BLaER1 (cell line): Measurements from ENCODE around the gene FSTL1.

ENCODE experiments used
- H3K27ac ChIP-seq: shearing (Covaris generic); formaldehyde crosslinking; 2 replicates; pipeline ENCODE4 v1.8.1; 2022
- H3K27me3 ChIP-seq: shearing (Covaris generic); formaldehyde crosslinking; 2 replicates; pipeline ENCODE4 v1.8.1; 2022
- H3K36me3 ChIP-seq: shearing (Covaris generic); formaldehyde crosslinking; 2 replicates; pipeline ENCODE4 v1.8.1; 2022
- H3K4me1 ChIP-seq: shearing (Covaris generic); formaldehyde crosslinking; 2 replicates; pipeline ENCODE4 v1.8.1; 2022
- H3K4me2 ChIP-seq: shearing (Covaris generic); formaldehyde crosslinking; 2 replicates; pipeline ENCODE4 v1.8.1; 2022
- H3K4me3 ChIP-seq: shearing (Covaris generic); formaldehyde crosslinking; 2 replicates; pipeline ENCODE4 v1.8.1; 2022
- H3K9ac ChIP-seq: shearing (Covaris generic); formaldehyde crosslinking; 2 replicates; pipeline ENCODE4 v1.8.1; 2022
- H3K9me3 ChIP-seq: shearing (Covaris generic); formaldehyde crosslinking; 2 replicates; pipeline ENCODE4 v1.8.1; 2022
- H4K20me1 ChIP-seq: shearing (Covaris generic); formaldehyde crosslinking; 2 replicates; pipeline ENCODE4 v1.8.1; 2022
- Cebpa-rat ChIP-seq: shearing (Covaris generic); IDR thresholded peaks from 2 replicates; pipeline ENCODE4 v1.8.1; 2022

FSTL1 gene

GRCh38 chr3:120441776-120442175 is 9.0 kb downstream of the FSTL1 start:
- H3K27ac ChIP-seq, result no peak overlapping the region
- no peak overlapping the region for H3K9ac ChIP-seq
- H3K9me3 ChIP-seq, result no peaks in the 10 kb centered on the region
- H4K20me1 ChIP-seq, result no peaks in the 10 kb centered on the region
- no peak for TF ChIP-seq Cebpa-rat
- H3K36me3 ChIP-seq, result peaks cover 35% of the 10 kb centered on the region
- H3K4me3 ChIP-seq, result no peak overlapping the region
- H3K27me3 ChIP-seq, result no peaks in the 10 kb centered on the region
- H3K4me2 ChIP-seq, result no peak overlapping the region
- peaks cover 7% of the 10 kb centered on the region; the same call in 1 of the 2 replicates for H3K4me1 ChIP-seq

- Histone ChIP-seq H3K4me1 (peaks cover 7% of the 10 kb centered on the region; the same call in 1 of the 2 replicates), H4K20me1 (no peaks in the 10 kb centered on the region), H3K36me3 (peaks cover 35% of the 10 kb centered on the region)
These were observed 10.0 kb downstream of the FSTL1 start for GRCh38 chr3:120440762-120441161.

GRCh38 chr3:120440001-120440703 is 10.6 kb downstream of the FSTL1 start:
- peaks cover 37% of the 10 kb centered on the region for H3K36me3 ChIP-seq
- H3K9me3 ChIP-seq, result no peaks in the 10 kb centered on the region
- H3K27me3 ChIP-seq, result no peaks in the 10 kb centered on the region
- peaks cover 7% of the 10 kb centered on the region; the same call in 1 of the 2 replicates for H3K4me1 ChIP-seq
- no peak overlapping the region for H3K27ac ChIP-seq
- no peak overlapping the region for H3K4me2 ChIP-seq
- H4K20me1 ChIP-seq, result no peaks in the 10 kb centered on the region
- no peak for TF ChIP-seq Cebpa-rat
- H3K4me3 ChIP-seq, result no peak overlapping the region
- H3K9ac ChIP-seq, result no peak overlapping the region

More at GRCh38 chr3:120440762-120441161, 10.0 kb downstream of the FSTL1 start:
- Histone ChIP-seq H3K27ac (no peak overlapping the region), H3K9me3 (no peaks in the 10 kb centered on the region), H3K4me2 (no peak overlapping the region), H3K27me3 (no peaks in the 10 kb centered on the region), H3K4me3 (no peak overlapping the region), H3K9ac (no peak overlapping the region)
- no peak for TF ChIP-seq Cebpa-rat

- no peak overlapping the region for H3K27ac ChIP-seq
- no peak for TF ChIP-seq Cebpa-rat
- no peaks in the 10 kb centered on the region for H4K20me1 ChIP-seq
- H3K9ac ChIP-seq, result no peak overlapping the region
- peaks cover 49% of the 10 kb centered on the region for H3K36me3 ChIP-seq
- H3K27me3 ChIP-seq, result no peaks in the 10 kb centered on the region
- H3K4me3 ChIP-seq, result no peak overlapping the region
- H3K9me3 ChIP-seq, result no peaks in the 10 kb centered on the region
- peaks cover 7% of the 10 kb centered on the region; the same call in 1 of the 2 replicates for H3K4me1 ChIP-seq
- H3K4me2 ChIP-seq, result no peak overlapping the region
These were observed 12.0 kb downstream of the FSTL1 start for GRCh38 chr3:120438665-120439370.

GRCh38 chr3:120438216-120438615 is 12.6 kb downstream of the FSTL1 start:
- Histone ChIP-seq H3K9me3 (no peaks in the 10 kb centered on the region), H3K27ac (no peak overlapping the region), H3K9ac (no peak overlapping the region), H3K4me3 (no peak overlapping the region), H4K20me1 (no peaks in the 10 kb centered on the region), H3K4me1 (peaks cover 7% of the 10 kb centered on the region; the same call in 1 of the 2 replicates), H3K36me3 (peaks cover 52% of the 10 kb centered on the region), H3K27me3 (no peaks in the 10 kb centered on the region), H3K4me2 (no peak overlapping the region)
- TF ChIP-seq Cebpa-rat, result no peak

- H3K36me3 ChIP-seq, result peaks cover 52% of the 10 kb centered on the region
- H3K9me3 ChIP-seq, result no peaks in the 10 kb centered on the region
- no peaks in the 10 kb centered on the region for H4K20me1 ChIP-seq
- peaks cover 7% of the 10 kb centered on the region; the same call in 1 of the 2 replicates for H3K4me1 ChIP-seq
- no peak for TF ChIP-seq Cebpa-rat
- H3K27me3 ChIP-seq, result no peaks in the 10 kb centered on the region
- H3K4me2 ChIP-seq, result no peak overlapping the region
- H3K4me3 ChIP-seq, result no peak overlapping the region
- H3K27ac ChIP-seq, result no peak overlapping the region
- H3K9ac ChIP-seq, result no peak overlapping the region
These were observed 13.2 kb downstream of the FSTL1 start for GRCh38 chr3:120437559-120437958.

- peaks cover 7% of the 10 kb centered on the region; the same call in 1 of the 2 replicates for H3K4me1 ChIP-seq
- H3K36me3 ChIP-seq, result peaks cover 55% of the 10 kb centered on the region
- H3K27me3 ChIP-seq, result no peaks in the 10 kb centered on the region
- H3K9me3 ChIP-seq, result no peaks in the 10 kb centered on the region
- no peak overlapping the region for H3K27ac ChIP-seq
- no peak overlapping the region for H3K4me2 ChIP-seq
- no peak overlapping the region for H3K4me3 ChIP-seq
- no peak for TF ChIP-seq Cebpa-rat
- no peaks in the 10 kb centered on the region for H4K20me1 ChIP-seq
- H3K9ac ChIP-seq, result no peak overlapping the region
These were observed 14.2 kb downstream of the FSTL1 start for GRCh38 chr3:120436523-120437050.

GRCh38 chr3:120435621-120436020 is 15.2 kb downstream of the FSTL1 start:
- no peak for TF ChIP-seq Cebpa-rat
- Histone ChIP-seq H3K4me2 (no peak overlapping the region), H3K27me3 (no peaks in the 10 kb centered on the region), H3K4me1 (peaks cover 7% of the 10 kb centered on the region; the same call in 1 of the 2 replicates), H3K4me3 (no peak overlapping the region), H3K9ac (no peak overlapping the region), H3K9me3 (no peaks in the 10 kb centered on the region), H3K27ac (no peak overlapping the region), H3K36me3 (peaks cover 55% of the 10 kb centered on the region), H4K20me1 (no peaks in the 10 kb centered on the region)

- Histone ChIP-seq H3K9ac (no peak overlapping the region), H3K4me3 (no peak overlapping the region), H3K4me2 (no peak overlapping the region), H3K4me1 (peaks cover 2% of the 10 kb centered on the region; the same call in 1 of the 2 replicates), H3K9me3 (no peaks in the 10 kb centered on the region), H3K36me3 (peaks cover 54% of the 10 kb centered on the region), H3K27me3 (no peaks in the 10 kb centered on the region), H4K20me1 (no peaks in the 10 kb centered on the region), H3K27ac (no peak overlapping the region)
- no peak for TF ChIP-seq Cebpa-rat
These were observed 17.0 kb downstream of the FSTL1 start for GRCh38 chr3:120433662-120434331.
